ENCODE measurements around the gene HERC4.

The HERC4 gene

GRCh38 chr10:68092512-68092911 lies 17.4 kb upstream of the HERC4 start:
- no peak for TF ChIP-seq CTCF (conservative IDR thresholded peaks at IDR 0.05; ENCODE audit: low read depth, low read length)
- no peak overlapping the region for H3K4me3 ChIP-seq (ENCODE audit: low read depth, low read length)
- no peak for DNase-seq (ENCODE audit: low read depth)

- TF ChIP-seq CTCF (conservative IDR thresholded peaks at IDR 0.05; ENCODE audit: low read depth, low read length) = no peak
- DNase-seq (ENCODE audit: low read depth) = no peak
- H3K4me3 ChIP-seq (ENCODE audit: low read depth, low read length) = no peak overlapping the region
Measured at GRCh38 chr10:68090586-68090985, 15.5 kb upstream of the HERC4 start.

GRCh38 chr10:68088740-68089139 lies 13.7 kb upstream of the HERC4 start:
- peak overlapping the region; percentile 23 for H3K4me3 ChIP-seq (ENCODE audit: low read depth, low read length)
- TF ChIP-seq CTCF (conservative IDR thresholded peaks at IDR 0.05; ENCODE audit: low read depth, low read length) = no peak
- peak; percentile 53 for DNase-seq (ENCODE audit: low read depth)

- H3K4me3 ChIP-seq (ENCODE audit: low read depth, low read length) = no peak overlapping the region
- DNase-seq (ENCODE audit: low read depth) = no peak
- TF ChIP-seq CTCF (conservative IDR thresholded peaks at IDR 0.05; ENCODE audit: low read depth, low read length) = no peak
Measured at GRCh38 chr10:68087685-68088401, 12.8 kb upstream of the HERC4 start.

- H3K4me3 ChIP-seq (ENCODE audit: low read depth, low read length) = no peak overlapping the region
- no peak for TF ChIP-seq CTCF (conservative IDR thresholded peaks at IDR 0.05; ENCODE audit: low read depth, low read length)
- no peak for DNase-seq (ENCODE audit: low read depth)
Measured at GRCh38 chr10:68086910-68087684, 12.0 kb upstream of the HERC4 start.

- DNase-seq (ENCODE audit: low read depth) = no peak
- TF ChIP-seq CTCF (conservative IDR thresholded peaks at IDR 0.05; ENCODE audit: low read depth, low read length) = no peak
- no peak overlapping the region for H3K4me3 ChIP-seq (ENCODE audit: low read depth, low read length)
Measured at GRCh38 chr10:68086011-68086410, 10.9 kb upstream of the HERC4 start.

All from choroid plexus epithelial cell (primary cell).